HL-60 (cell line): Measurements from ENCODE around the gene SEPTIN12.

Experiments used
- GABPA ChIP-seq: IDR thresholded peaks from 2 replicates; pipeline ENCODE4 v1.6.1; 2012; ENCODE audit warnings: low read depth
- POLR2AphosphoS5 ChIP-seq: IDR thresholded peaks from 2 replicates; pipeline ENCODE4 v1.6.1; 2012; ENCODE audit warnings: low read depth
- SPI1 ChIP-seq: IDR thresholded peaks from 2 replicates; pipeline ENCODE4 v1.6.1; 2012; ENCODE audit warnings: low read depth, mild to moderate bottlenecking, borderline replicate concordance
- TF ChIP-seq, protein P1 (sequence below): IDR thresholded peaks from one replicate; pipeline ENCODE4 v1.5.1; 2011; ENCODE audit warnings: low read length, control low read depth, inconsistent platforms; ENCODE audit not compliant: insufficient read depth
- TF ChIP-seq, protein P2 (sequence below): IDR thresholded peaks from 2 replicates; pipeline ENCODE4 v1.6.1; 2012; ENCODE audit warnings: low read depth; ENCODE audit not compliant: insufficient replicate concordance

DNA sequence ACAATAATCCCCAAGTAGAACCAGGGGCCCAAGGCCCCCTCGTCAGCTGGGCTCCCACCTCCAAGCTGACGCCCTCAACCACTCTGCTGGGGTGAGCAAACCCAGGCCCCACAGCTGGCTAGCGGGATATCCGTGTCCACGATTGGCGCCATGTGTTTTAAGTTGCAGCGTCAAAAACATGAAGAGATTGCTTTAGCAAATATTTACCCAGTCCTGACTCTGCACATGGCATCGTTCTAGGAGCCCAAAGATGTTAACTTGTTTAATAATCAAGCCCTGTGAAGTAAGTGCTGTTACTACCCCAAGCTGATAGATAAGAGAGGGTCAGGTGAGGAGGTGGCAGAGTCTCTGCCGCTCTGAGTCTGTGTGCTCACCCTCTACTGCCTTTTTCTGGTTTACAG is 344 bp upstream of the SEPTIN12 start:
- TF ChIP-seq, protein P1, sequence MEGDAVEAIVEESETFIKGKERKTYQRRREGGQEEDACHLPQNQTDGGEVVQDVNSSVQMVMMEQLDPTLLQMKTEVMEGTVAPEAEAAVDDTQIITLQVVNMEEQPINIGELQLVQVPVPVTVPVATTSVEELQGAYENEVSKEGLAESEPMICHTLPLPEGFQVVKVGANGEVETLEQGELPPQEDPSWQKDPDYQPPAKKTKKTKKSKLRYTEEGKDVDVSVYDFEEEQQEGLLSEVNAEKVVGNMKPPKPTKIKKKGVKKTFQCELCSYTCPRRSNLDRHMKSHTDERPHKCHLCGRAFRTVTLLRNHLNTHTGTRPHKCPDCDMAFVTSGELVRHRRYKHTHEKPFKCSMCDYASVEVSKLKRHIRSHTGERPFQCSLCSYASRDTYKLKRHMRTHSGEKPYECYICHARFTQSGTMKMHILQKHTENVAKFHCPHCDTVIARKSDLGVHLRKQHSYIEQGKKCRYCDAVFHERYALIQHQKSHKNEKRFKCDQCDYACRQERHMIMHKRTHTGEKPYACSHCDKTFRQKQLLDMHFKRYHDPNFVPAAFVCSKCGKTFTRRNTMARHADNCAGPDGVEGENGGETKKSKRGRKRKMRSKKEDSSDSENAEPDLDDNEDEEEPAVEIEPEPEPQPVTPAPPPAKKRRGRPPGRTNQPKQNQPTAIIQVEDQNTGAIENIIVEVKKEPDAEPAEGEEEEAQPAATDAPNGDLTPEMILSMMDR, result no peak
- TF ChIP-seq, protein P2, sequence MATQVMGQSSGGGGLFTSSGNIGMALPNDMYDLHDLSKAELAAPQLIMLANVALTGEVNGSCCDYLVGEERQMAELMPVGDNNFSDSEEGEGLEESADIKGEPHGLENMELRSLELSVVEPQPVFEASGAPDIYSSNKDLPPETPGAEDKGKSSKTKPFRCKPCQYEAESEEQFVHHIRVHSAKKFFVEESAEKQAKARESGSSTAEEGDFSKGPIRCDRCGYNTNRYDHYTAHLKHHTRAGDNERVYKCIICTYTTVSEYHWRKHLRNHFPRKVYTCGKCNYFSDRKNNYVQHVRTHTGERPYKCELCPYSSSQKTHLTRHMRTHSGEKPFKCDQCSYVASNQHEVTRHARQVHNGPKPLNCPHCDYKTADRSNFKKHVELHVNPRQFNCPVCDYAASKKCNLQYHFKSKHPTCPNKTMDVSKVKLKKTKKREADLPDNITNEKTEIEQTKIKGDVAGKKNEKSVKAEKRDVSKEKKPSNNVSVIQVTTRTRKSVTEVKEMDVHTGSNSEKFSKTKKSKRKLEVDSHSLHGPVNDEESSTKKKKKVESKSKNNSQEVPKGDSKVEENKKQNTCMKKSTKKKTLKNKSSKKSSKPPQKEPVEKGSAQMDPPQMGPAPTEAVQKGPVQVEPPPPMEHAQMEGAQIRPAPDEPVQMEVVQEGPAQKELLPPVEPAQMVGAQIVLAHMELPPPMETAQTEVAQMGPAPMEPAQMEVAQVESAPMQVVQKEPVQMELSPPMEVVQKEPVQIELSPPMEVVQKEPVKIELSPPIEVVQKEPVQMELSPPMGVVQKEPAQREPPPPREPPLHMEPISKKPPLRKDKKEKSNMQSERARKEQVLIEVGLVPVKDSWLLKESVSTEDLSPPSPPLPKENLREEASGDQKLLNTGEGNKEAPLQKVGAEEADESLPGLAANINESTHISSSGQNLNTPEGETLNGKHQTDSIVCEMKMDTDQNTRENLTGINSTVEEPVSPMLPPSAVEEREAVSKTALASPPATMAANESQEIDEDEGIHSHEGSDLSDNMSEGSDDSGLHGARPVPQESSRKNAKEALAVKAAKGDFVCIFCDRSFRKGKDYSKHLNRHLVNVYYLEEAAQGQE, result no peak
- TF ChIP-seq POLR2AphosphoS5, result no peak
- no peak for TF ChIP-seq GABPA
- TF ChIP-seq SPI1, result no peak
